GM21528 (cell line): ENCODE results near the gene CUL2.

Experiments used
- ATAC-seq: cut with Tn5 transposase; IDR thresholded peaks from one replicate; pipeline ENCODE4 v1.9.1; 2021; ENCODE audit warnings: mild to moderate bottlenecking, moderate library complexity; ENCODE audit not compliant: unreplicated experiment, low FRiP score

CUL2 gene

DNA sequence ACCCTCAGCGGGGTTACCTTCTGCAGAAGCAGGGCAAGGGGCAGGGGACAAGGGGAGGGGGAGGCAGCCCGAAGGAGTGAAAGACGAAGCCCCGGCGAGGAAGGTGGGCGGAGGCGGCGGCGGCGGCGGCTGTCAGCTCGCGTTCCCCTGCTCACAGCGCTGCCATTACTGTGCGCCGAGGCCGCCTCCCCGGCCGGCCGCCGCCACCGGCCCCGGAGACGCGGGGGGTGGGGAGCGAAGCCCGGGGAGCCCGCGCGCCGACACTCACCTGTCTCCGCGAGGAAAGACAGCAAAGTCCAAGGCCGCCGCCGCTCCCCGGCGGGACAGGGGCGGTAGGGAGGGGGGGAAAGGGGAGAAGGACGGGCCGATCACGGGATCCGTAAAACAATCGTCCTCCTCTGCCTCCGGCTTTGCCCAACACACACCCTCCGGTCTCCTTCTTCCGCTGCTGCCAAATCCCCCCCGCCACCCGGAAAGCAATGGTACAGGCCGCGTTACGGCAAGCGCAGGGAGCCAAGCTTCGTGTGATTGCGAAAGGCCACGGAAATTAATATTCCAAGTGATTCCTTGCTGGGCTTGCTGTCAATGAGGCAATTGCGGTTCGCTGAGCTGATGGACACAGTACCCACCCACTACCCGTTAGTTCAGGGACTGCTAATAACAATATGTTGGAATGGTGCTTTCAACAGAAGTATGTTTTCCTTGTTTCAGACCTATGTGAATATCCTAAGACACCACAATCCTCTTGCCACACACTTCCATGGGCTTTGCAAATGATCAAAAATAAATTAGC, at the start of gene CUL2:
CUL2 (minus strand) TSS at position 180 of the 793 bp plus-strand sequence. CDS start 19,024 bp downstream, outside the sequence.
- peak; percentile 96 for ATAC-seq

DNA sequence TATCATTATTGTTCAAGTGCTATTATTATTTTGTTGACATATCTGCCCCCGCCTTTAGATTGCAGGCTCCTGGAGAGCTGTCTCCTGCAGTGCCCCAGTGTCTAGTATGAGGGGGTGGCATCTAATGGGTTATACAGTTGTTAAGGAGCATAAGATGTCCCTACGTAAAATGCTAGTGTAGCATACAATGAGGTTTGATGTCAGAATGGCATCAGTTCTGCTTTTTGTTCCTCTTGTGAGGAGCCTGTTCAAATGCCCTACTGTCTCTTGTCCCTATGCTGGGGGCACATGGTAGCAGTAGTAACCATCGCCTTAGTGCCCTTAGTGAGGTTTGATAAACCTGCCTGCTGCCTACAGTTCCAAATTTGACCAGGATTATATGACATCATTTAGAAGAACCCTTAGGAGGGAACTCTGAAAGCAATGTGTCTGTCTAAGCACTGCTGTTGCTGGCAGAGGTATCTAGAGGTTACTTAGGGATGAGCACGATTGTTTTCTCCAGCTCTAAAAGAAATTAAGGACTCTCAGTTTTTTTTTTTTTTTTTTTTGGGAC, 46.2 kb upstream of the CUL2 start:
- peak; percentile 45 for ATAC-seq

DNA sequence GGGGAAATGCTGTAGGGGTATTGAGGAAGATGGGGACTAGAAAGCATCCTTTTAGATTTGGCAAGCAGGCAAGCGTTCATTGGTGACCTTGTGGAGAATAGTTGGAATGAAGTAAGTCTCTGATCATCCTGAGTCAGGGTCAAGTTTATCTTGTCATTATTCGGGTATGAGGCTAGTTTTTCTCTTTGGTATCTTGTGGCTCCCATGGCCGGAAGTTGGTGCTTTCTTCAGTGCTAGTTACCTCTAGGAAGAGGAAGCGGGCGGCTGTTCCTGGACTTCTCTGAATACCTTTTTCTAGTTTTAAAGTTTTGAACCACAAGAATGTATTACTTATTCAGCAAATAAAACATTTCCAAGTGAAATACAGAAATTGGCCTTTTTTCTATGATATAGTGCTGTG, 45.7 kb upstream of the CUL2 start:
- ATAC-seq: no peak

DNA sequence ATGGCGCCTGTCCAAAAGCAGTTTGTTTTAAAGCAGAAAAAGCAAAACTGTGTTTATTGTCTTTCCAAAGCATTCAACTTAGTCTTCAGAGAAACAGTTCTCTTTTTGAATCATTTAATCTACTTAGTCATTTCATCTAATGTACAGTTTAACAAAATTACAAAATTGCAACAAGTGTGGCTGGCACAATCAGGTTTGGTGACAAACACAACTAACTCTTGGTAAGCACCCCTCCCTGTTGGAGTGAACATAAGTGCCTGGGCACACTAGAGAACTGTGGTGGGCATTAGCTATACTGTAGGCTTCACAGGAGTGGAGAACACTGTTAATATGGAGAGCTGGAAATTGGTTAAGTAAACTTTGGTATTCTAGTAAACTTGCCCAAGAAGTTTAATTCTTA, 43.4 kb upstream of the CUL2 start:
- ATAC-seq: no peak

DNA sequence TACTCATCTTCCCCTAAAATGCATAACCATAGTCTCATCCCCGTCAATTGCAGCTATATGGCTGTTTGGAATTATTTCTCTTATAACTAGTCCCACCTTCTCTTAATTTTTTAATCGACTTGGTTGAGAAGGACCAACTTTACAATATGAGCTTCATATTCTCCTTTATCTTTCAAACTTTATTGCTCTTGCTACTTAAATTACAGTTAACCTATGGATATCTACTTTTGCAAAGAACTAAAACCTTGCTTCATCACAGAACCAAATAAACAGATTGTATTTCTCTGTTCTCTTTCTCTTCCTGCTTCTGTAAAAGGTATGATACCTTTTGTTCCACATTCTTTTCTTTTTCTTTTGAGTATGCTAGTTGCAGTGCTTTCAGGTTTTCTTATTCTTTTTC, 42.6 kb upstream of the CUL2 start:
- no peak for ATAC-seq

DNA sequence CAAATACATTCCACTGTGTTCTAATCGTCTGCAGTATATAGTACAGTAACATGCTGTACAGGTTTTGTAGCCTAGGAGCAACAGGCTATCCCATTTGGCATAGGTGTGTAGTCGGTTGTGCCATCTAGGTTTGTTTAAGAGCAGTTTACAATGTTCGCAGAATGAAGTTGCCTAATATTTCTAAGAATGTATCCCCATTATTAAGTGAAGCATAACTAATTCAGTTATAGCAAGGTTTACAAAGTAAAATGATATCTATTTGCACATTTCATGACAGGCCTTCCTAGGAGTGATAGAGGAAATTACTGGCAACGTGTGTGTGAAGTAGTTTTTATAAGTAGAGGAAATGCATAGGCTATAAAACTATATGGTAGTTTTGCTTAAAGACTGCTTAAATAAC, 40.5 kb upstream of the CUL2 start:
- ATAC-seq: no peak

DNA sequence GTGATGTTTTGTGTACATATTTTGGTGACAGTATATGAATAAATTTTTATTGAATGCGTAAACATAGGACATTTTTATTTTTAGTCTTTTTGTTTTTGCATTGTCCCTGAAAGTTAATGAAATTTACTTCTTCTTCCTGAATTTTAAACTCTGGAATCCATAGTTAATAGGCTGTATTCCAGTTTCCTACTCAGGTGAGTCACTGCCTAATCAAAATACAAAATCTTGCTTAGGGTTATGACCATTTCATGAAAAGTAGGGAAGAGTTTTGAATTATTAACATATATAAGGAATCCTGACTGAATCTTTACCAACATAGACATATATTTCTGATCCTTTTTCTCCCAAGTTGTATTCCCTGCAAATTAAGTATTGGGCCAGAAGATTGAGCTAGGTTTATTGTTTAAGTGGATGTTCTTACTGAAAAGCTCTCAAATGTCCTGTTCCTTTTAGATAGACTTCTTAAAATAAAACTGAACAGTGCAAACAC, 39.1 kb upstream of the CUL2 start:
- ATAC-seq: no peak

DNA sequence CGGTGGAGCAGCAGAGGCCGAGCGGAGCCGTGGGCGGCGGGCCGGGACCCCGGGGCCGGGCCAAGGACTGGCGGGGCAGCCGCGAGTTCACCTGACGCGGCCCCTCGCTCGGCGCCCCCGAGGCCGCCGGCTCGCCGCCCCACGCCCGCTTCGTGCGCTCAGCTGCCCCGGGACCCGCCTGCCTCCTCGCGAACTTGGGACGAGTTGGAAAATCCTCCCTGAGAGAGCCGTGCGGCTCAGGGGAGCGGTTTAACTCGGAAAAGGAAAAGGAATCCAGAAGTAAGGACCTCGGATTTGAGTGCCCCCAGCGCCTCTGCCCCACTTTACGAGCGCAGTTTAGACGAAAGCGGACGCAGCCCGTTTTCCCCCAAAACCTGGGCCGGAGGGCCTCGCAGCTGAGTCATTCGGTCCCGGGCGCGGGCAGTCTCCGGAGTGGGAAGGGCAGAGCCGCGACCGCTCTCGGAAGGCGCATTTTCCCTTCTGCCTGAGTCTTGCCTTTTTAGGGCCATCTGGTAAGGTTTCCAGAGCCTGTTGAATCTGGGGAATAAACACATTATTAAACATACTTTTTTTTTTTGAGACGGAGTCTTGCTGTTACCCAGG, 37.2 kb upstream of the CUL2 start:
- no peak for ATAC-seq

DNA sequence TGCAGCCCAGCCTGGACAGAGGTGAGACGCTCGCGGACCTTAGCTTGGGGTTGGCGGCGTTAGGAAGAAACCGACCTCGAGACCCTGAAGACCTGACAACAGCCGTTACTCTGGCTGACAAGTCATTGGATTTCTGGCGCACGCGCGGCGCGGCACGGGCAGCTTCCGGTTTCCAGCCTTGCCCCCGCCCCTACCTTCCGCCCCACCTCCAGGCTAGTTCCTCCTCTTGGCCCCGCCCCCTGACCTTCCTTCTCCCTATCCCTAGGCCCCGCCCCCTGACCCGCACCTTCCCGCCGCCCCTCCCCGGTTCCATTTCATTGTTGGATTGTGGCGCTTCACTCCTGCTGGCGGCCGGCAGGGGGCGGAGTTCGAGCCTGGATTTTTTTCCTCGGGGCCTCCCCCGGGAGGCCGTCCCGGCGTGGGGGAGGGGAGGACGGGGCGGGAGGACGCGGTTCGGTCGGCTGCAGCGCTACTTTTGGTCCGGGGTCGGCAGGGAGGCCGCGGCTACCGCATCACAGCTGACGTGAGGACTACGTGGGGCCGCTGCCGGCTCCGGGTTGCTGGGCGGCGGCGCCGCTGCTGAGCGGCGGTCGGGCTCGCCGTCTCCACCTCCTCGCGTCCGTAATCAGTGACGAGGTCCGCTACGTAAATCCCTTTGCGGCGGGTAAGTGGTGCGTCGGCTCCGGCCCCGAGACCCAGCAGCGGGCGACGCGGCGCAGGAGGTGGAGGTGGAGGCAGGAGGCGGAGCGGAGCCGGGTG, 36.6 kb upstream of the CUL2 start, which contains the start of gene CREM:
CREM (plus strand) TSS at position 317 of the 759 bp plus-strand sequence. CDS start 10,990 bp downstream, outside the sequence.
- peak; percentile 80 for ATAC-seq

DNA sequence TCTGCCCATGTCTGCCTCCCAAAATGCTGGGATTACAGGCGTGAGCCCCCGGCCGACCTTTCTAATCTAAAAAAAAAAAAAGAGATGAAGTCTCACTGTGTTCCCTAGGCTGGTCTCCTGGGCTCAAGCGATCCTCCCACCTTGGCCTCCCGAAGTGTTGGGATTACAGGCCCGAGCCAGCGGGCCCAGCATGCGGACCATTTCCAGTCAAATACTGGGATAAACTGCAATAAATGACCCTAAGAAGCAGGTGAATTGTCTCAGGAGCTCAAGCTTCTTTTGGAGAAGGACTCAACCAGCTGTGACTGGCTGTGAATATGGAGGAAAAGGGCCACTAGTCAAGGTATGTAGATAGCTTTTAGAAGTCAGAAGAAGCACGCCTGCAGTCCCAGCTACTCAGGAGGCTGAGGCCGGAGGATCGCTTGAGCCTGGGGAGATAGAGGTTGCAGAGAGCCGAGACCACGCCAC, 36.0 kb upstream of the CUL2 start:
- ATAC-seq: no peak

DNA sequence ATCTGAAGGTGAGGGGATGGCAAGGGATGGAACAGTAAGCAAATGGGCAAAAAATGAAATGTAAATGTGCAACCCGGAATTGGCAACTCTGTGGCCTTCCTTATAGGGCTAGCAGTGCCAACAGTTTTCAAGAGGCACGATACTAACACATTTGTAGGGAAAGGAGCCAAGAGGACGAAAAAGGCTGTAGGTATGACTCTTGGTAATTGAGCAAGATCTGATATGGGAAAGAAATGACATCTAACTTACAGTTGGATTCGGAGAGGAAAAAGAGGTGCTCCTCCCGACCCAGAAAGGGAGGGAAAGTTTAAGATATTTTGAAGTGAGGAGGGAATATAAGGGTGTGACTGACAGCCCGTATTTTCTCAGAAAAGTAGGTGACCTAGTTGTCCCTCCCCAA, 34.4 kb upstream of the CUL2 start:
- ATAC-seq: no peak

DNA sequence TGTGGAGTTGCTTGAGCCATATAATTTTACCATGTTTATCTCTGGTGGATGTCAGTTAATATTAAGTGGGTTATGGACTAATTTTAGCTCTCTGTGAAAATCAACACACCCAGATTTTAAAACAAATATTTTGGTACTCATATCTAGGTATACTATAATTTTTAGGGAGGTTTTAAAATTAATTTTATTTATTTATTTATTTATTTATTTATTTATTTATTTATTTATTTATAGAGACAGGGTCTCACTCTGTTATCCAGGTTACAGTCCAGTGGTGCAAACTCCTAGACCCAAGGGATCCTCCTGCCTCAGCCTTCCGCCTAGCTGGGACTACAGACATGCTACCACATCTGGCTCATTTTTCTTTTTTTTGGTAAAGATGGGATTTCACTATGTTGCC, 29.2 kb upstream of the CUL2 start:
- no peak for ATAC-seq

DNA sequence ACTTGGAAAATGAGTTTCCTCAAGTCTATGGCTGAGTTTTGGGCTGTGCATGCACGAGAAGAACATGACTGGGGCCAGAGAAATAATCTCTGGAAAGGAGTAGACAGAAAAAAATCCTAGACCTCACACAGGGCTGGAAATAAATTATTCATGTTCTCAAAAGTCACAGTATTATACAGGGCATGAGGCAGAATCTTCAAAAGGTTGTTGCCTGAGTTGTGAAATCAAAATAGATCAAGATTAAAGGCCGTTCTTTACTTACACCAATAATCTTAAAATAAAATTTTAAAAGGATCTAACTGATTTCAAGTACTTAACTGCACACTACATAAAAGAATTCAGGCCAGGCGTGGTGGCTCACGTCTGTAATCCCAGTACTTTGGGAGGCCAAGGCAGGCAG, 22.4 kb upstream of the CUL2 start:
- ATAC-seq: no peak

DNA sequence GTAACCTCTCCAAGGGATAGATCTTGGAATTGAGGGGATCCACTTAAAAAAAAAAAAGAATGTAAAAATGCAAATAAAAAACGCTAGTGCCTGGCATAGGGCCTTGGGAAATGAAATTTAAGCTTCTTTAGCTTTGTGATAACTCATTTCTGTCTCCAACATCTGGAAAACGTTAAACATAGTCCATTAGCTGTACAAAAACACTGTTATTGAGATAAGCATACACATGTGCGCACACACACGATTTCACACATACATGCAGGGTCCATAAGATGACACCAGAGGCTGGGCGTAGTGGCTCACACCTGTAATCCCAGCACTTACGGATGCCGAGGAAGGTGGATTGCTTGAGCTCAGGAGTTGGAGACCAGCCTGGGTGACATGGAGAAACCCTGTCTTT, 13.7 kb upstream of the CUL2 start:
- ATAC-seq: no peak

DNA sequence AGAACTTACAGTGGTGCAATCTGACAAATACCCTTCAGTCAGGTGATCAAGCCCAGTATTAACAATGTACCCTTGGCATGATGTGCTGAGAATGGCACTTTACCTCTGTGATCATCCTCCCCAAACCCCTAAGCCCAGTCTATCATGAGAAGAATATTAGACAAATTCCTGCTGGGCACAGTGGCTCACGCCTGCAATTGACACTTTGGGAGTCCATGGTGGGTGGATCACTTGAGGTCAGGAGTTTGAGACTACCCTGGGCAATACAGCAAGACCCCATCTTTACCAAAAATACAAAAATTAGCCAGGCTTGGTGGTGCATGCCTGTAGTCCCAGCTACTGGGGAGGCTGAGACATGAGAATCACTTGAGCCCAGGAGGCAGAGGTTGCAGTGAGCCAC, 7.4 kb upstream of the CUL2 start:
- no peak for ATAC-seq

DNA sequence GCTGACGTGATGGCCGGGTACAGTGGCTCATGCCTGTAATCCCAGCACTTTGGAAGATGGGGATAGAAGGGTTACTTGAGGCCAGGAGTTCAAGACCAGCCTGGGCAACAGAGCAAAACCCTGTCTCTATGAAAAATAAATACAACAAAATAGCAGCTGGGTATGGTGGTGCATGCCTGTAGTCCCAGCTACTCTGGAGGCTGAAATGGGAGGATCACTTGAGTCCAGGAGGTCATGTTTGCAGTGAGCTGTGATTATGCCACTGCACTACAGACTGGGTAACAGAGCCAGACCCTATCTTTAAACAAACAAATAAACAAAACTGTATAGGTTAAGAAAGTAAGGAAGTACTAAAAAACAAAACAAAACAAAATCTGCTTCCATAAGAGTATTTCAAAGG, 6.2 kb upstream of the CUL2 start:
- no peak for ATAC-seq

DNA sequence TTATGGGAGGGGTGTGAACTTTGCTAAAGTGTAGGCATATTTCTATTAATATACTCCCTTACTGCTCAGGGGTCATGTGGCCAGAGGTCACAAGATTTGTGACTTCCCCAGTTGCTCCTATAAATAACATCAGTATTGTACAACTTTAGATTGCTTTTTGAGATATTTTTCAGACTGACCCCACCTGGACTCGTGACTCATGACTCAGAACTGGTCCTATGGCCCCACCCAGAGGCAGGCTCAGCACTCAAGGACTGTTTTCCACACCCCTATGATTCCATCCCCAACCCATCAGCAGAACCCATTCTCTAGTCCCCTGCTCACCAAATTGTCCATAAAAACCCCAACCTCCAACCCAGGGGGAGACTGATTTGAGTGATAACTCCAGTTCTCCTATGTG, 2.7 kb upstream of the CUL2 start:
- no peak for ATAC-seq

DNA sequence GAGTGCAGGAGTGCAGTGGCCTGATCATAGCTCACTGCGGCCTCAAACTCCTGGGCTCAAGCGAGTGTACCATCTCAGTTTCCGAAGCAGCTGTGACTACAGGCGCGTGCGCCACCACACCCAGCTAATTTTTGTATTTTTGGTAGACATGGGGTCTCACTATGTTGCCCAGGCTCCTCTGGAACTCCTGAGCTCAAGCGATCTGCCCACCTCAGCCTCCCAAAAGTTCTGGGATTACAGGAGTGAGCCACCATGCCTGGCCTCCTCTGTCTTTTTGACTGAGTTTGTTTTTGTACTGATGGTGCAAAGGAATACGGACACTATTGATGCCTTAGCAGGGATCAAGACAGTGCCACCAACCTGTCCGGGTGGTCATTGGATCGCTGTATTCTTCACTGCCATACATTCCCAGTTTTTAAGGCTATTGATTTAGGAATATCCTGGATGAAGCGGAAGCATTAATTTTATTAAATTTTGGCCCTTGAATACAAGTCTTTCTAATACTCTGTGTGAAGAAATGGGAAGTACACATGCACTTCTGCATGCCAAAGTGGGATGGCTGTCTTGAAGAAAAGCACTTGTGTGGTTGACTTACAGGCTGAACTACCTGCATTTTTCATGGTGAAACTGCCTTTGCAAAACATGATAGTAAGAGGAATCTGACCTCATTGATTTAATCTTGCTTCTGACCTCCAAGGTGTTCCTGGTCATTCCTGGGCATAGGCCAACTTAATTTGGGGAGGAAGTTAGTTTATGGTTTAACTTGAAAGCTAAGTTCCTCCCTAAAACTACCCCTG, 2.1 kb upstream of the CUL2 start:
- no peak for ATAC-seq

DNA sequence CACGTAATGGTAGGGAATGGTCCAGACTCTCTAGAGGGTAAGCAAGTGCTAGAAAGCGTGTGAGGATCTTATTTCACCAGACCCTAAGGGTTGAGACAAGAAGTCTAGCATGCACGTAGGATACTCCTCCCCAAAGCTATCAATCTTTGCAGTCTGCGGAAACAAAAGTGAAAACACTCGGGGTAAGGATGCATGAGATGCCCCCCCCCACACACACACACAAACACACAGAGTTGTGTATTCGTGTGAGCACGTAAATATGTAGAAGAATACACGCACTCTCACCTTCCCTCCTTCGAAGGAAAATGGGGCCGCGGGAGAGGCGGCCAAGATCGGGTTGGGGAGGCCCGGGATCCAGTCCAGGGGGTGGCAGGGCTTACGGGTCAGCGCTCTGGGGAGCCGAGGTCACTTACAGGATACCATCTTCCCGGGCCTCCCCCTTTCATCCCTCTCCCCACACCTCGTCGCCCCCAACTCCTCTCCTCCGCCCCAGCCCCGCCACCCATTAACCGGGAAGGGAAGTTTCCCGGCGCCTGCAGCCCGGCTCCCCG, 455 bp downstream of the CUL2 start:
- ATAC-seq: peak; percentile 33

DNA sequence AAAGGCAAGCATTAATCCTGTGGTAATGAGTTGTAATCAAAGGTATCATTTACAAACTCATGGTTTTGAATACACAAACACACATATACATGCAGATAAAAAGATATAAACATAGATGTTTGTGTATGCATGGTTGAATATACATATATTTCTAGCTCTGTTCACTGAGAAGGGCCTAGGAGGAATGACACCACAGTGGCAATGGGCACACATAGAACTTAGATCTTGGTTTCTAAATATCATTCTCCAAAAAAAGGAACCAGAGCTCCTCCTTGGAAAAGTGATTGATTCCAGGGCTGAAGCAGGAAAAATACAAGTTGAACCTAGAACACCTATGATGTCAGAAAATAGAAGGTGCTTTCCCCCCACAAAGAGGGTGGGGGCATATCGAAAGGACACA, 6.9 kb downstream of the CUL2 start:
- ATAC-seq: no peak
